HepG2 (cell line): Measurements from ENCODE around the gene SETD7. TPM values are rescaled to one million over a fixed set of nuclear protein-coding genes. Genes with fewer than 3 reads are reported as not detected.
A peak's percentile ranks its signal among the peaks of the same experiment; 100 is the strongest.

ENCODE experiments used
- AHDC1 ChIP-seq: sonication (generic); formaldehyde crosslinking; IDR thresholded peaks from 2 replicates; pipeline ENCODE4 v1.5.1; 2020; ENCODE audit warnings: mild to moderate bottlenecking, missing genetic modification reagents, borderline replicate concordance
- CBX2 ChIP-seq, 2 experiments: fragments of 200-600 bp in 1 of 2; sonication (generic); formaldehyde crosslinking in 1 of 2; IDR thresholded peaks; 2 replicates each; pipeline versions ENCODE4 v1.7.0 to v1.8.1; 2018 to 2022; ENCODE audit warnings: low read depth in 2 of 2, low read length in 1 of 2, mild to moderate bottlenecking in 1 of 2, missing genetic modification reagents in 1 of 2
- DRAP1 ChIP-seq: IDR thresholded peaks from 2 replicates; pipeline ENCODE4 v1.6.1; 2016; ENCODE audit warnings: missing genetic modification reagents, missing compliant biosample characterization
- HOXD1 ChIP-seq: sonication (generic); formaldehyde crosslinking; IDR thresholded peaks from 2 replicates; pipeline ENCODE4 v1.5.0; 2020; ENCODE audit warnings: missing genetic modification reagents
- KDM1A ChIP-seq: IDR thresholded peaks from 2 replicates; pipeline ENCODE4 v1.6.1; 2016; ENCODE audit warnings: missing compliant biosample characterization
- KDM3A ChIP-seq: IDR thresholded peaks from 2 replicates; pipeline ENCODE4 v1.6.1; 2018; ENCODE audit warnings: low read depth, missing compliant biosample characterization
- KDM5A ChIP-seq: fragments of 200-600 bp; sonication (generic); IDR thresholded peaks from 2 replicates; pipeline ENCODE4 v1.7.0; 2018; ENCODE audit warnings: antibody characterized with exemption, mild to moderate bottlenecking, low read length, borderline replicate concordance
- KLF11 ChIP-seq: IDR thresholded peaks from 2 replicates; pipeline ENCODE4 v1.6.1; 2016; ENCODE audit warnings: missing compliant biosample characterization
- NFKB2 ChIP-seq: sonication (generic); formaldehyde crosslinking; IDR thresholded peaks from 2 replicates; pipeline ENCODE4 v1.4.0; 2020; ENCODE audit warnings: missing genetic modification reagents, borderline replicate concordance
- NFRKB ChIP-seq: fragments of 450-650 bp; IDR thresholded peaks from 2 replicates; pipeline ENCODE4 v1.6.1; 2017
- PHB2 ChIP-seq: fragments of 450-650 bp; IDR thresholded peaks from 2 replicates; pipeline ENCODE4 v1.6.1; 2018; ENCODE audit not compliant: partially characterized antibody
- PHF21A ChIP-seq: sonication (generic); formaldehyde crosslinking; IDR thresholded peaks from 2 replicates; pipeline ENCODE4 v1.5.0; 2020; ENCODE audit warnings: mild to moderate bottlenecking, missing genetic modification reagents
- RBM22 ChIP-seq: fragments of 200-400 bp; formaldehyde crosslinking; optimal IDR thresholded peaks from 2 replicates; pipeline ENCODE3; 2017; ENCODE audit warnings: mild to moderate bottlenecking, low read length, moderate library complexity
- RXRA ChIP-seq: sonication (generic); formaldehyde crosslinking; IDR thresholded peaks from 2 replicates; pipeline ENCODE4 v1.5.1; 2020; ENCODE audit warnings: missing genetic modification reagents
- ZNF20 ChIP-seq: sonication (generic); formaldehyde crosslinking; IDR thresholded peaks from 2 replicates; pipeline ENCODE4 v1.4.0; 2020; ENCODE audit warnings: mild to moderate bottlenecking, moderate library complexity, missing genetic modification reagents
- ZSCAN22 ChIP-seq: sonication (generic); formaldehyde crosslinking; IDR thresholded peaks from 2 replicates; pipeline ENCODE4 v1.4.0; 2020; ENCODE audit warnings: mild to moderate bottlenecking, missing genetic modification reagents
- polyA plus RNA-seq, 8 experiments: library from polyadenylated mRNA; depleted of rRNA in 3 of 8; stranded (reverse) in 7 of 8; unstranded in 1 of 8; fragments of >200 nt; fragmentation: Illumina TruSeq in 4 of 8; extraction: Trizol in 4 of 8; gene quantifications; 2 replicates each; pipeline versions ENCODE4 v1.2.1 to v1.2.3, GENCODE V29; 2011 to 2016; ENCODE audit warnings: low read depth in 4 of 8, missing spikeins in 1 of 8, mixed read lengths in 1 of 8; ENCODE audit not compliant: insufficient read depth in 1 of 8
- total RNA-seq, 5 experiments: library from RNA; depleted of rRNA; stranded (reverse); fragments of >200 nt; fragmentation: Illumina TruSeq; extraction: Trizol; gene quantifications; 2 replicates each; pipeline ENCODE4 v1.2.3, GENCODE V29; 2016; ENCODE audit warnings: low read depth in 1 of 5
- TF ChIP-seq, protein P1 (sequence below): sonication (generic); formaldehyde crosslinking; IDR thresholded peaks from 2 replicates; pipeline ENCODE4 v1.5.0; 2020; ENCODE audit warnings: missing genetic modification reagents
- TF ChIP-seq, protein P2 (sequence below): sonication (generic); formaldehyde crosslinking; IDR thresholded peaks from 2 replicates; pipeline ENCODE4 v1.8.1; 2023; ENCODE audit warnings: missing genetic modification reagents, inconsistent platforms, borderline replicate concordance
- TF ChIP-seq, protein P3 (sequence below): sonication (generic); formaldehyde crosslinking; IDR thresholded peaks from 2 replicates; pipeline ENCODE4 v1.9.0; 2021; ENCODE audit warnings: missing genetic modification reagents, borderline replicate concordance

SETD7 gene
- total and polyA plus RNA-seq, 2 of the 13 experiments (the other 11 are each of a cell fraction or from before 2014, with no cell fraction given) = 0.08 to 0.22 TPM

DNA sequence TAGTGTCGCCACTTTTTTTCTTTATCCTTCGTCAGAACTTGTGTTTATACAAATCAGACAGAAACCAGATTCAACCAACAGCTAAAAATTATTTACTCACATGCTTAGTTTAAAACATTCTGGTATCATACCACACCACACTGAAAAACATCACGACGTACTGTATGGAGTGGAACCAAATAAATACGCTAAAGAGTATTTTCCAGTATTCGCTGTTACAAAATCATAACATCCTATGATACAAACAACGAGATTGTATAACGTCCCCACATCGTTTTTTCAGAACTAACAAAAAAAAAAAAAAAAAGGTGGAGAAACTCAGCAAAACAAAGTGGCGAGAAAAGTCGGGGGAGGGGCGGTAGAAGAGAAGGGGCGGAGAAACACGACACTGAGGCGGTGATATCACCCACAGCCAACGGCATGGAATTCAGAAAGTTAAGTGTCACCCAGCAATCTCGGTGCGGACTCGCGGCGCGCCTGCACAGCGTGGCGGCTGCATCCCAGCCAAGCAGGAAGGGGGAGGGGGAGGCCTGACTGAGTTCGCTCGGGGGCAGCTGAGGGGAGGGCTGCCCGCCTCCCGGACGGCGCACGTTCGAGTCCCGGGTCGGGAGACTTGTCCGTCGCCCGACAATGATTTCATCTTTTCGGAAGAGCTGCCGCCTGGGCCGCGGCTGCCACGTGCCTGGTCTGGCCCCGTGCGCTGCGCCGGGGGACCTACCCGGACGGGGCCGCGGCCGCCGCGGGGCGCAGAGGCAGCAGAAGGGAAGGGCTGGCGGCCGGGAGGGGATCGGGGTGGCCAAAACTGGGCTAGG lies 920 bp downstream of the SETD7 start (continued):
- TF ChIP-seq KDM3A (no peak), PHB2 (no peak), CBX2 (IDR thresholded peaks at IDR 0.05; ENCODE audit: low read depth, low read length) (peak; percentile 93; the same call in 1 of the 2 replicates), CBX2 (CRISPR knock-in tag; IDR thresholded peaks at IDR 0.05; ENCODE audit: low read depth) (0 out of 2 replicates have a peak, but pooled peaks have one; percentile 26), ZNF20 (CRISPR knock-in tag) (no peak), DRAP1 (CRISPR knock-in tag) (no peak), PHF21A (CRISPR knock-in tag) (no peak; the same call in 1 of the 2 replicates), HOXD1 (CRISPR knock-in tag) (no peak), NFKB2 (CRISPR knock-in tag) (no peak), KDM5A (no peak), KDM1A (0 out of 2 replicates have a peak, but pooled peaks have one; percentile 20), AHDC1 (no peak), NFRKB (no peak), KLF11 (CRISPR knock-in tag) (no peak), RXRA (peak; percentile 41; the same call in 1 of the 2 replicates), ZSCAN22 (no peak), RBM22 (no peak)
- TF ChIP-seq, protein P1, sequence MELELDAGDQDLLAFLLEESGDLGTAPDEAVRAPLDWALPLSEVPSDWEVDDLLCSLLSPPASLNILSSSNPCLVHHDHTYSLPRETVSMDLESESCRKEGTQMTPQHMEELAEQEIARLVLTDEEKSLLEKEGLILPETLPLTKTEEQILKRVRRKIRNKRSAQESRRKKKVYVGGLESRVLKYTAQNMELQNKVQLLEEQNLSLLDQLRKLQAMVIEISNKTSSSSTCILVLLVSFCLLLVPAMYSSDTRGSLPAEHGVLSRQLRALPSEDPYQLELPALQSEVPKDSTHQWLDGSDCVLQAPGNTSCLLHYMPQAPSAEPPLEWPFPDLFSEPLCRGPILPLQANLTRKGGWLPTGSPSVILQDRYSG (CRISPR knock-in tag) = no peak
- TF ChIP-seq, protein P2, sequence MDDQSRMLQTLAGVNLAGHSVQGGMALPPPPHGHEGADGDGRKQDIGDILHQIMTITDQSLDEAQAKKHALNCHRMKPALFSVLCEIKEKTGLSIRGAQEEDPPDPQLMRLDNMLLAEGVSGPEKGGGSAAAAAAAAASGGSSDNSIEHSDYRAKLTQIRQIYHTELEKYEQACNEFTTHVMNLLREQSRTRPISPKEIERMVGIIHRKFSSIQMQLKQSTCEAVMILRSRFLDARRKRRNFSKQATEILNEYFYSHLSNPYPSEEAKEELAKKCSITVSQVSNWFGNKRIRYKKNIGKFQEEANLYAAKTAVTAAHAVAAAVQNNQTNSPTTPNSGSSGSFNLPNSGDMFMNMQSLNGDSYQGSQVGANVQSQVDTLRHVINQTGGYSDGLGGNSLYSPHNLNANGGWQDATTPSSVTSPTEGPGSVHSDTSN (CRISPR knock-in tag) = no peak
- TF ChIP-seq, protein P3, sequence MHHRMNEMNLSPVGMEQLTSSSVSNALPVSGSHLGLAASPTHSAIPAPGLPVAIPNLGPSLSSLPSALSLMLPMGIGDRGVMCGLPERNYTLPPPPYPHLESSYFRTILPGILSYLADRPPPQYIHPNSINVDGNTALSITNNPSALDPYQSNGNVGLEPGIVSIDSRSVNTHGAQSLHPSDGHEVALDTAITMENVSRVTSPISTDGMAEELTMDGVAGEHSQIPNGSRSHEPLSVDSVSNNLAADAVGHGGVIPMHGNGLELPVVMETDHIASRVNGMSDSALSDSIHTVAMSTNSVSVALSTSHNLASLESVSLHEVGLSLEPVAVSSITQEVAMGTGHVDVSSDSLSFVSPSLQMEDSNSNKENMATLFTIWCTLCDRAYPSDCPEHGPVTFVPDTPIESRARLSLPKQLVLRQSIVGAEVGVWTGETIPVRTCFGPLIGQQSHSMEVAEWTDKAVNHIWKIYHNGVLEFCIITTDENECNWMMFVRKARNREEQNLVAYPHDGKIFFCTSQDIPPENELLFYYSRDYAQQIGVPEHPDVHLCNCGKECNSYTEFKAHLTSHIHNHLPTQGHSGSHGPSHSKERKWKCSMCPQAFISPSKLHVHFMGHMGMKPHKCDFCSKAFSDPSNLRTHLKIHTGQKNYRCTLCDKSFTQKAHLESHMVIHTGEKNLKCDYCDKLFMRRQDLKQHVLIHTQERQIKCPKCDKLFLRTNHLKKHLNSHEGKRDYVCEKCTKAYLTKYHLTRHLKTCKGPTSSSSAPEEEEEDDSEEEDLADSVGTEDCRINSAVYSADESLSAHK (CRISPR knock-in tag) = no peak
